ENCODE results near the gene ROR2.

The ROR2 gene

DNA sequence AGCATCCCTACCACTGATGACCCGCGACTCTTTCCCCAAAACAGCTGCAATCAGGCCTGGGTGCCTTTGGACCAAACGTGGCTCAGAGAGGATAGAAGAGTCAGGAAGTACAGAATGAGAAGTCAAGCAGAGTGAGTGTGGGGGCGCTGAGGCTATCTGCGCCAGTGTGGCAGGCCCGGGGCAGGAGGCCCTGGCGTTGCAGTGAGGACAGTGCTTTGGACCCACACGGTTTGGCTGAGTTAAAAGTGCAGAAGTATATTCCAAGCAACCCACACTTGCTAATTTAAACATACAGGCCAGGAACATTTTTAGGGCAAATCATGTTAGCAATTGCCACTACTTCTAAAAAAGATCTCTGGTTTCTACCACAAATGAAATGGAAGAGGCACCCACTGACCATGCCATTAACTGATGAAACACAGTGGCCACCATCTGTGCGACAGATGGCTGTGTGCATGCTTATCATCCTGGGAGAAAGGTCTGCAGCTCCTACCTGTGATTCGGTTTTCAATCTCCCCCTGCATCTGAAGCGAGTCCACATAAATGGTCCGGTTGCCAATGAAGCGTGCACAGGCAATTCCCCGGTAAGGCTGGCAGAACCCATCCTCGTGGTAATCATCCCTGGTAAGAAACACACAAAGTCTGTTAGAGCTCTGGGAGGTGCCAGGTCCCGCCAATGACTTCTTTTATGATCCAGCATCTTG lies 213.0 kb downstream of the ROR2 start:
- DNase-seq (ENCODE audit: low read depth) = no peak

- no peak for DNase-seq (ENCODE audit: low read depth)
These were observed 213.7 kb downstream of the ROR2 start for GRCh38 chr9:91736311-91736710.

GRCh38 chr9:91735049-91735448 lies 215.0 kb downstream of the ROR2 start:
- no peak for DNase-seq (ENCODE audit: low read depth)

DNA sequence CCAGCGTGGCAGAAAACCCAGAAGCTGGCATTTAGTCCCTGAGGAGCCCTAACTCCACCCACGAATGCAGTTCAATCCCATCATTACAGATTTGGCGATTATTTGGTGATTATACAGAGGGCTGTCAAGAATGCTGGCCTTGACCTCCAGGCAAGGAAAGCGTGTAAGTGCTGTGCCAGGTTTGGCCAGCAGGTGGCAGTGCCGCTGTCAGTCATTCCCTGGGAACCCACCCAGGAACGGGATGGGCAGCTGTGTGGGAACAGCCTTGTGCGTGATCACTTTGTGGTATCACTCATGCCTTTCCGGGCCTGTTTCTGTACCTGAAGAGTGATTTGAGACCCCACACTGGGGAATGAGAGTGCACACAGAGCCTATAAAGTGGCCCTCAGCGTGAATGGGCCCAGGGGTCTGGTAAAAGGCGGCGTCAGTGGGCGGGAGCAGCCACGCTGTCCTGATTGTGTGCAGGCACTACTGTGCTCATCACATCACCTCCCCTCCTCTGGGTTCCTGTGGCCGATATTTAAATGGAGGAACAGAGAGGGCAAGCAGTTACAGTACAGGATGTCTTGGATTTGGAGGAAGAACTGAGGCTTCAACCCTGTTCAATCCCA lies 215.6 kb downstream of the ROR2 start:
- DNase-seq (ENCODE audit: low read depth) = peak; percentile 50

DNA sequence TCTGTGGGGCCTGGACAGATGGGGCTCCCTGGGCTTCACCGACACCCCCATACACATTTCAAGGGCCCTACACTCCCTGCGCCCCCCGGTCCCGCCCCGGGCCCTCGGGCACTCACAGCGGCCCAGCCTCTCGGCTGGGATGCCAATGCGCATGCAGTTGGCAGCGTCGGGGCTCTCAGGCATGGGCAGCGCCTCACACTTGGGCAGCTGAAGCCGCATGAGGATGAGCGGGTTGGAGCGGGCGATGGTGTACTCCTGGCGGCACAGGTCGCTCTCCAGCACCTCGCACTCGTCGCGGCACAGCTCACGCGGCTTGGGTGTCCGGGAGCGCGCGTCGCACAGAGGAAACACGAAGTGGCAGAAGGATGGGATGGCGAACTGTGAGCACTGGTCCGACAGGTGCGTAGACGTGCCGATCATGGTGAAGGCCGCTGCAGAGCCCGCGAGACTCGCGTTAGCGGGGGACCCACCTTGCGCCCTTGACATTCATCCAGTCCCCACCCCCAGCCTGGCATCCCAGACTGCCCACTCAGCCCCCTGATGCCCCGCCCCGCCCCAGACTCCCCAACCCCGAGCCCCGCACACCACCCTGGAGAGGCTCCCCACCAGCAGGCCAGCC lies 216.9 kb downstream of the ROR2 start:
- no peak for DNase-seq (ENCODE audit: low read depth)

- no peak for DNase-seq (ENCODE audit: low read depth)
These were observed 217.6 kb downstream of the ROR2 start for GRCh38 chr9:91732187-91733005.

DNA sequence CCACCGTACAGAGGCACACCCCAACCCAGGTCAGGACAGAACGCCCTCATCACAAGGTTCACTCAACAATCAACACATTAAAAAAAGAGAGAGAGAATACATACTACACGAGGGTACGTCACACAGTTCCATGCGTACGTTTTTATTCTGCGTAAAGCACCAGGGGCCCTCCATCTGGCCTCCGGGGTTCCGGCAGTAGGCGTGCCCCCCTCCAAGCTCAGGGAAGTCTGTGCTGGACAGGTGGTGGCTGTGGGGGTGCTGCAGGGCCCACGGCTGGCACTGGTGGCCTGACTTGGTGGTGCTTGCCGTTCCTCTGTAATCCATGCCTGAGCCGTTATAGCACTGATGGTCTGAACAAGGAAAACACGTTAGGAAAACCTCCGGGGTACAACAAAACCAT lies 219.2 kb downstream of the ROR2 start:
- DNase-seq (ENCODE audit: low read depth) = no peak

DNA sequence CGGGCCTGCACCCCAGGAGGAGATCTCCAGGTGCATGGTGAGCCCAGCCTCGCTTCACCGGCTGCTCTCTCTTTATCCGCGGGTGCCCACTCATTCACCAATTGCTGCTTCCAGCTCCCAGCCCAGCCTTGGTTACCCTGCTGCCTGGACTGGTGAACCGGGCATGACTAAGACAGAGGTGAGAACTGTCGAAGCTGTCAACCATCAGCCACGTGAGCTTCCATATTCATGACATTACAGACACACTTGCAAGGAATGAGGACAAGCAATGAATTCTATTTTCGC lies 220.5 kb downstream of the ROR2 start:
- no peak for DNase-seq (ENCODE audit: low read depth)

DNA sequence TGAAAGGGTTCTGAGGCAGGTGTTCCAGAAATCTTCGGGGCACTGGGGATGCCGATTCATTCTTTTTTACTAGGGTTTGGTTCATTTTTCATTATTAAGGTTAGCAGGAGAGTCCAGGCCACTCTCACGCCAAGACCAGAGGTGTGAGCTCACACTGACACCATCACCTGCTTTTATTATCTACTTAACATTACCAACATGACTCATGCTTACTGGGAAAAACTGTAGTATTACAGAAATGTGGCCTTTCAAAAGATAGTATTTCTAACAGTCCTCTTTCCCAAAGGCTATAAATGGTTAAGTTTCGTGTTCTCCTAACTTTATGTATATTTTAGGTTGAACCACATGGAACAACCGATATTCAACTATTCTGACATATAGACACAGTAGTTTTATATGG lies 222.1 kb downstream of the ROR2 start:
- no peak for DNase-seq (ENCODE audit: low read depth)

DNA sequence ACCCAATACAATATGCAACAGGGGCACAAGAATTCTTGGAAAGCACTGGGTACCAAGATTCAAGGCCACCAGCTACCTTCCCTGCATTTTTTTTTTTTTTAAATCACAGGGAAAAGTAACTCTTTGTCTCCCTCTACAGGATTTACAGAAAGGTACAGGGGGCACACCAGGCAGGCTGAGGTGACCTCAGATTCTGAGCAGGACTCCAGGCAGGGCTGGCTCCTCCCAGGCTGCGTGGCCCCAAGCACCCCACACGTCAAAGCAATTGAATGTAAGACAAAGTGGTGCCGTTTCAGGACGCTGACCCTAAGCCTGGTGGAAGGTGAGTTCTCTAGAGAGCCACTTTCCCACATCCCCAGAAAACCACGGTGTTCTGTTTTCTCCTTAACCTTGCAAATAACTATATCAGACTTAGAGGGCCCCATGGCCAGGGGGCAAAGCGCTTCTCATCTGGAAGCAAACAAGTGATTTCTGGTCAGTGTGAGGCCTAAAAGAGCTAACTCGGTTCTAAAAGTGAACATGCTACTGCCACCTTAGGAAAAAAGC lies 222.6 kb downstream of the ROR2 start:
- peak; percentile 41 for DNase-seq (ENCODE audit: low read depth)

DNA sequence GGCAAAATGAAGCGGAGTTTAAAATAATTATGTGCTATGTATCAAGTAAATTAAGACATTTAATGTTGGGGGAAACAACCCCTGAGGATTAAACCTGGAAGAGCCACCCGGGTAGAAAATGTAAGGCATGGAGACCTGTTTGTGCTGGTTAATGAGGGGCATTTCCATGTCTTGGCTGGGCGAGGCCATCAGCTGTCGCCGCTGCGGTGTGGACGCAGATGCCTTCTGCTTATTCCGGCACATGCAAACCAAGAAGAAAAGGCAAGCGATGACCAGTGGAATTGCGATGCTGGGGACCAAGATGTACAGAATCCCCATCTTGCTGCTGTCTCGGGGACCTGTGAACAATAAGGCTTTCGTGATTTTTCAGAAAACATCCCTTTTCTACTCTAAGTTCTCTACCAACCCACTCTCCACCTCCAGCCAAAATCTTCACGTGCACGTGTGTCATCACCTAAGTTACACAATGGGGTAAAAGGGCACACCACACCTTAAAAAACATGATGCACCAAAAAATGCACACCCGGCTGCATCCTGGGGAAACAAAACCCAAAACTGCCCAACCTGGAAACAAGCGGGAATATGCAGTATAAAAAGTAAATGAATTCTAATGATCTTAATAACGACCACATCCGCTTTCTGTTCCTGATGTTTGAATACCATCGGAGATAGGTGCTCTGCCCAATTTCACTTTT lies 223.5 kb downstream of the ROR2 start:
- no peak for DNase-seq (ENCODE audit: low read depth)

GRCh38 chr9:91725651-91726050 lies 224.4 kb downstream of the ROR2 start:
- no peak for DNase-seq (ENCODE audit: low read depth)

GRCh38 chr9:91724609-91725505 lies 225.2 kb downstream of the ROR2 start:
- DNase-seq (ENCODE audit: low read depth) = no peak

DNA sequence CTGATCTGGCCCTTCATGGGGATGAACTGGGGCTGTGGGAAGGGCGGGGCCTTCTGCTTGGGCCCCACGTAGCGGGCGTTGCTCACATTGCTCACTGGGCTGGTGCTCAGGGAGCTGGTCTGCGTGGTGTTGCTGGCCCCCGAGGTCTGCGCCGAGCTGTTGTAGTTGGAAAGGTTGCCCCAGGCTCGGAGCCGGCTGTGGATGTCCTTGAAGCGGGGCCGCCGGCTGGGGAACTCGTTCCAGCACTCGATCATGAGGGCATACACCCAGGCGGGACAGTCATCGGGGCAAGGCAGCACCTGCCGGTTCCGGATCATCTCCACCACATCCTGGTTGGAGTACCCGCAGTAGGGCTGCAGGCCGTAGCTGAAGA lies 226.0 kb downstream of the ROR2 start:
- no peak for DNase-seq (ENCODE audit: low read depth)

DNA sequence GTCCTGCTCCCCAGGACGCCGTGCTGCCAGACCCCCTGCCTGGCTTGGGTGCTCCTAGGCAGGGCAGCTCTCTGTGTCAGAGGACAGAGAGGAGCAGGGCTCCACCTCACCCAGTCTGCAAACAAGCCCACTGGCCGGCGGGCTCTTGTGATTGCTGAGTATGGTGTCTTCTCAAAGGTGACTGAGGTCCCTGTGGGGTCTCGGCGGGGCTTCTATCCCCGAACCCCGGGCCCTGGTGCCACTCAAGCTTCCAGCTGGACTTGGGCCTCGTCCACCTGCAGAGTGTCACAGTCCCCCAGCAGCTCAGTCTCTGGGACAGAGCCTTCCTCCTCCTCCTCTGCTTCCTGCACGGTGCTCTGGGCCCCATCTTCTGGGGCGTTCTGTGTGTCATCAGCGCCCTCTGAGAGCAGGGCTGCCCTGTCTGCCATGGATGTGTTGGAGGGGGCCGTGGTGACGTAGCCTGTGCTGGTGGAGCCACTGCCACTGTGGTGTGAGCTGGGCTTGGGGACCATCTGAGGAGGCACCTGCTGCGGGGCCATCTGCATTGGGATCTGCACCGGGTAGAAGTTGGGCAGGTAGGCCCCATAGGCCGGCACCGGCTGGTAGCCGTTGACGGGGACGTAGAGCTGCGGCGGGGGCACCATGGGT lies 226.5 kb downstream of the ROR2 start:
- DNase-seq (ENCODE audit: low read depth) = no peak

GRCh38 chr9:91720751-91721705 lies 229.0 kb downstream of the ROR2 start:
- no peak for DNase-seq (ENCODE audit: low read depth)

- DNase-seq (ENCODE audit: low read depth) = no peak
These were observed 229.7 kb downstream of the ROR2 start for GRCh38 chr9:91720313-91720712.

DNA sequence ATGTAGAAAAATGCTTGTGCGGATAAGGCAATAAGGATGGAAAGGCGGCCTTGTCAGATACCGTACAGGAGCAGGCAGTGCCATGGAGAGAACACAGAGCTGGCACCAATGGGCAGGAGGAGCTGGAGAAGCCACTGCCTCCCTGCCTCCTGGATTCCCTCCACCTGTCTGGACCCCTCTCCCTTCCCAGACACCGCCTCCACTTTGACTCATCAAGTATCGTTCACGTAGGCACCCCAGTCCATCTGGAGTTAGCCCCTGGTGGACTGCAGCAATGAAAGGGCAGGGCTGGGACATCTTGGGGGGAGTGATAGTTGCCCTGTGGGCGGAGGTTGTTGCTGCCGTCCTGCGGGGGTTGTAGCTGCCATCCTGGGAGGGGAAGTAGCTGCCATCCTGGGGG lies 232.0 kb downstream of the ROR2 start:
- no peak for DNase-seq (ENCODE audit: low read depth)

- no peak for DNase-seq (ENCODE audit: low read depth)
These were observed 233.2 kb downstream of the ROR2 start for GRCh38 chr9:91716815-91717214.

All from iris pigment epithelial cell (primary cell).